Aorta (tissue), 5 donors: ENCODE measurements around the gene APBB3. TPM values are rescaled to one million over a fixed set of nuclear protein-coding genes. Genes with fewer than 3 reads are reported as not detected.
A peak's percentile ranks its signal among the peaks of the same experiment; 100 is the strongest.

Source experiments
- ATAC-seq: fragments of 200-7000 bp; cut with Tn5 transposase; one replicate; pipeline ENCODE4 v1.9.1; 2022; ENCODE audit warnings: moderate library complexity; ENCODE audit not compliant: low FRiP score
- DNase-seq, 2 donors: peaks; one replicate each; pipeline ENCODE4 v3.0.0-alpha.2; 2020
- H3K27ac ChIP-seq, 2 donors: one replicate each; pipeline ENCODE4 v1.5.1; 2013; ENCODE audit warnings: low read length in 2 of 2, mild to moderate bottlenecking in 2 of 2, moderate library complexity in 2 of 2, control low read depth in 1 of 2, inconsistent platforms in 1 of 2, low read depth in 1 of 2
- H3K27me3 ChIP-seq, 2 donors: one replicate each; pipeline ENCODE4 v1.6.1; 2013; ENCODE audit warnings: control low read depth in 1 of 2, low read length in 1 of 2, mild to moderate bottlenecking in 1 of 2, moderate library complexity in 1 of 2; ENCODE audit not compliant: insufficient read depth in 2 of 2, control insufficient read depth in 1 of 2
- H3K36me3 ChIP-seq, 2 donors: one replicate each; pipeline ENCODE4 v1.6.1; 2013; ENCODE audit warnings: control low read depth in 1 of 2, low read length in 1 of 2, mild to moderate bottlenecking in 1 of 2; ENCODE audit not compliant: insufficient read depth in 2 of 2, control insufficient read depth in 1 of 2
- H3K4me1 ChIP-seq, 2 donors: one replicate each; pipeline ENCODE4 v1.6.1; 2013; ENCODE audit warnings: low read length in 2 of 2, control low read depth in 1 of 2, mild to moderate bottlenecking in 1 of 2, moderate library complexity in 1 of 2; ENCODE audit not compliant: insufficient read depth in 2 of 2, control insufficient read depth in 1 of 2
- H3K4me3 ChIP-seq, 2 donors: one replicate each; pipeline ENCODE4 v1.5.1; 2013; ENCODE audit warnings: low read length in 2 of 2, control low read depth in 1 of 2, mild to moderate bottlenecking in 1 of 2
- H3K9me3 ChIP-seq: one replicate; pipeline ENCODE4 v1.6.1; 2013; ENCODE audit warnings: mild to moderate bottlenecking, low read length; ENCODE audit not compliant: control insufficient read depth
- WGBS, 2 donors: extraction: QIAGEN DNeasy Blood & Tissue Kit; methylation state at CpG; one replicate each; pipeline ENCODE4 v1.1.7; 2013; 5-methylcytosine and 5-hydroxymethylcytosine counted together
- intact Hi-C, 2 donors: fragments of 100-400 bp; cut with DNase I; formaldehyde crosslinking; loops; one replicate each; pipeline versions ENCODE4 v1.14.2 to v1.15.0; 2022
- polyA plus RNA-seq, 2 donors: library from polyadenylated mRNA; stranded (reverse); fragments of 200-250 nt; gene quantifications; one replicate each; pipeline ENCODE4 v1.2.3, GENCODE V29; 2013
- total RNA-seq, 2 donors: library from RNA; stranded (reverse); fragmentation: NEBNext Ultra II Directional; extraction: Animal tissue kit (Norgen Biotek cat#: 25700); gene quantifications; one replicate each; pipeline ENCODE4 v1.2.1, GENCODE V29; 2021
- donor health status: healthy with polysubstance abuse.
- donor health status: Bipolar disorder and iron deficiency.
- donor health status: DM: no; HTN: no; CAD: no.
- donor health status: DM: no; HTN: no; CAD: no.
- donor health status: DM: yes; HTN: yes; CAD: no.

Gene APBB3
- total and polyA plus RNA-seq, 4 donors: 10.9 to 66.9 (median 40.6) TPM

GRCh38 chr5:140554454-140554853 lies 9.9 kb downstream of the APBB3 start:
- H3K27me3 ChIP-seq: no peaks in the 10 kb centered on the region
- no peak overlapping the region for H3K27ac ChIP-seq
- intact Hi-C loops: no loop called here
- no peak overlapping the region for H3K4me3 ChIP-seq
- no peak for ATAC-seq
- WGBS, 2 donors: 65 to 72% methylated on average over 2 of the region's 2 CpGs
- H3K4me1 ChIP-seq: peaks cover 0 to 4% of the 10 kb centered on the region in 2 donors
- H3K36me3 ChIP-seq: peaks cover 0 to 6% of the 10 kb centered on the region in 2 donors
- H3K9me3 ChIP-seq: no peaks in the 10 kb centered on the region
- no peak for DNase-seq

- H3K4me3 ChIP-seq: no peak overlapping the region
- intact Hi-C loops: no loop called here
- ATAC-seq (no peak), DNase-seq (no peak)
- H3K27ac ChIP-seq: no peak overlapping the region
- WGBS, 2 donors: 79 to 84% methylated on average over 2 of the region's 2 CpGs
- H3K4me1 ChIP-seq: peaks cover 0 to 4% of the 10 kb centered on the region in 2 donors
- no peaks in the 10 kb centered on the region for H3K27me3 ChIP-seq
- H3K9me3 ChIP-seq: no peaks in the 10 kb centered on the region
- peaks cover 0 to 6% of the 10 kb centered on the region in 2 donors for H3K36me3 ChIP-seq
Measured at GRCh38 chr5:140553657-140554056, 10.7 kb downstream of the APBB3 start.

GRCh38 chr5:140551872-140552271 lies 12.5 kb downstream of the APBB3 start:
- Histone ChIP-seq H3K4me1 (peaks cover 4% of the 10 kb centered on the region in 2 donors), H3K36me3 (peaks cover 0 to 6% of the 10 kb centered on the region in 2 donors), H3K27me3 (no peaks in the 10 kb centered on the region), H3K9me3 (no peaks in the 10 kb centered on the region), H3K4me3 (no peak overlapping the region), H3K27ac (no peak overlapping the region)
- 83 to 89% methylated on average over 4 of the region's 4 CpGs for WGBS, 2 donors
- intact Hi-C loops: no loop called here
- DNase-seq (no peak), ATAC-seq (no peak)

- DNase-seq (no peak), ATAC-seq (no peak)
- intact Hi-C loops: no loop called here
- peaks cover 0 to 4% of the 10 kb centered on the region in 2 donors for H3K4me1 ChIP-seq
- no peaks in the 10 kb centered on the region for H3K9me3 ChIP-seq
- peaks cover 0 to 6% of the 10 kb centered on the region in 2 donors for H3K36me3 ChIP-seq
- WGBS, 2 donors: 89 to 91% methylated on average over 11 of the region's 11 CpGs
- no peak overlapping the region for H3K27ac ChIP-seq
- no peak overlapping the region for H3K4me3 ChIP-seq
- no peaks in the 10 kb centered on the region for H3K27me3 ChIP-seq
Measured at GRCh38 chr5:140550147-140551079, 14.0 kb downstream of the APBB3 start.

GRCh38 chr5:140549237-140550144 lies 14.9 kb downstream of the APBB3 start:
- intact Hi-C loops: loop anchor here in 1 of 2 donors (5.0 kb wide), 2 partner anchors 88 to 147 kb away; partner anchors contain the start of genes ANKHD1 and TMCO6
- Histone ChIP-seq H3K27ac (peak overlapping the region in 1 of 2 donors; percentile 83), H3K4me1 (peaks cover 0 to 4% of the 10 kb centered on the region in 2 donors), H3K36me3 (peaks cover 0 to 6% of the 10 kb centered on the region in 2 donors), H3K9me3 (no peaks in the 10 kb centered on the region), H3K27me3 (no peaks in the 10 kb centered on the region), H3K4me3 (no peak overlapping the region)
- DNase-seq (peak in 1 of 2 donors; percentile 71), ATAC-seq (no peak)
- WGBS, 2 donors: 70 to 82% methylated on average over 3 of the region's 3 CpGs

- Histone ChIP-seq H3K4me1 (peaks cover 0 to 4% of the 10 kb centered on the region in 2 donors), H3K27ac (peak overlapping the region; percentile 23 to 83), H3K36me3 (peaks cover 0 to 7% of the 10 kb centered on the region in 2 donors), H3K9me3 (no peaks in the 10 kb centered on the region), H3K27me3 (no peaks in the 10 kb centered on the region), H3K4me3 (no peak overlapping the region)
- DNase-seq (no peak), ATAC-seq (no peak)
- intact Hi-C loops: loop anchor here in 1 of 2 donors (5.0 kb wide), 2 partner anchors 89 to 146 kb away; partner anchors contain the start of genes ANKHD1 and TMCO6
- 90% methylated on average over 7 of the region's 7 CpGs for WGBS, 2 donors
Measured at GRCh38 chr5:140548791-140549190, 15.6 kb downstream of the APBB3 start.

GRCh38 chr5:140548300-140548688 lies 16.1 kb downstream of the APBB3 start:
- ATAC-seq (peak; percentile 83), DNase-seq (no peak)
- Histone ChIP-seq H3K27me3 (no peaks in the 10 kb centered on the region), H3K36me3 (peaks cover 0 to 7% of the 10 kb centered on the region in 2 donors), H3K4me3 (no peak overlapping the region), H3K4me1 (peaks cover 0 to 4% of the 10 kb centered on the region in 2 donors), H3K9me3 (no peaks in the 10 kb centered on the region), H3K27ac (peak overlapping the region; percentile 65 to 83)
- 0% methylated on average over 5 of the region's 5 CpGs for WGBS, 2 donors
- intact Hi-C loops: loop anchor here in 1 of 2 donors (5.0 kb wide), 2 partner anchors 89 to 146 kb away; partner anchors contain the start of genes ANKHD1 and TMCO6
